Keratinocyte (primary cell): ENCODE measurements around the gene CRYGD. TPM values are rescaled to one million over a fixed set of nuclear protein-coding genes. Genes with fewer than 3 reads are reported as not detected.
"Not testable (repeated sequence)": the region's sequence is repeated elsewhere in the genome, so short reads cannot be mapped to it uniquely, and the experiment has no call there.

ENCODE experiments used
- DNase-seq: peaks from one replicate; pipeline ENCODE4 v3.0.0-alpha.2; 2011; ENCODE audit warnings: low read depth, missing footprints, low spot score
- FAIRE-seq: peaks from 2 replicates; lab custom pipeline; 2011; peaks lifted over from hg19 to GRCh38; lab: Jason Lieb, UNC
- H2AFZ ChIP-seq: 2 replicates; pipeline ENCODE4 v1.6.0; 2012; ENCODE audit warnings: low read length, control low read depth, inconsistent platforms; ENCODE audit not compliant: control insufficient read depth
- H3K27ac ChIP-seq: 2 replicates; pipeline ENCODE4 v1.5.1; 2011; ENCODE audit warnings: low read length; ENCODE audit not compliant: control insufficient read depth, insufficient read depth
- H3K27me3 ChIP-seq: 3 replicates; pipeline ENCODE4 v1.6.0; 2011; ENCODE audit warnings: low read length; ENCODE audit not compliant: control insufficient read depth, insufficient read depth; ENCODE audit errors: extremely low read depth
- H3K36me3 ChIP-seq, 2 experiments: 2 replicates in 1 of 2; 3 replicates in 1 of 2; pipeline ENCODE4 v1.5.1; 2011; ENCODE audit warnings: low read length in 2 of 2, mild to moderate bottlenecking in 1 of 2; ENCODE audit not compliant: control insufficient read depth in 2 of 2, insufficient read depth in 2 of 2; ENCODE audit errors: extremely low read depth in 1 of 2
- H3K4me1 ChIP-seq: 3 replicates; pipeline ENCODE4 v1.5.1; 2011; ENCODE audit warnings: low read length; ENCODE audit not compliant: control insufficient read depth, insufficient read depth; ENCODE audit errors: extremely low read depth
- H3K4me2 ChIP-seq: 3 replicates; pipeline ENCODE4 v1.6.0; 2011; ENCODE audit warnings: low read depth, low read length; ENCODE audit not compliant: control insufficient read depth, insufficient read depth; ENCODE audit errors: extremely low read depth
- H3K4me3 ChIP-seq, 3 experiments: fragments of 200-600 bp in 1 of 3; sonication (generic) in 1 of 3; 2 replicates in 2 of 3; 3 replicates in 1 of 3; pipeline ENCODE4 v1.5.1; 2011 to 2016; ENCODE audit warnings: low read length in 3 of 3, mild to moderate bottlenecking in 3 of 3, control low read depth in 2 of 3, inconsistent platforms in 1 of 3, low read depth in 1 of 3, mixed read lengths in 1 of 3, mixed run types in 1 of 3, moderate library complexity in 1 of 3; ENCODE audit not compliant: control insufficient read depth in 2 of 3, insufficient read depth in 2 of 3; ENCODE audit errors: extremely low read depth in 1 of 3
- H3K79me2 ChIP-seq: 2 replicates; pipeline ENCODE4 v1.6.0; 2012; ENCODE audit warnings: low read length; ENCODE audit not compliant: control insufficient read depth, insufficient read depth
- H3K9ac ChIP-seq: 3 replicates; pipeline ENCODE4 v1.6.0; 2011; ENCODE audit warnings: low read length; ENCODE audit not compliant: control insufficient read depth, insufficient read depth; ENCODE audit errors: extremely low read depth
- H3K9me1 ChIP-seq: 3 replicates; pipeline ENCODE4 v1.6.0; 2011; ENCODE audit warnings: low read length; ENCODE audit not compliant: control insufficient read depth, insufficient read depth; ENCODE audit errors: extremely low read depth
- H3K9me3 ChIP-seq: 2 replicates; pipeline ENCODE4 v1.5.1; 2012; ENCODE audit warnings: low read depth, low read length; ENCODE audit not compliant: control insufficient read depth
- H4K20me1 ChIP-seq: 3 replicates; pipeline ENCODE4 v1.6.0; 2011; ENCODE audit warnings: low read length; ENCODE audit not compliant: control insufficient read depth, insufficient read depth; ENCODE audit errors: extremely low read depth
- EZH2 ChIP-seq: IDR thresholded peaks from one replicate; pipeline ENCODE4 v1.6.1; 2012; ENCODE audit warnings: inconsistent platforms, mild to moderate bottlenecking, low read length, moderate library complexity
- dilution Hi-C: fragments of 300-500 bp; cut with MboI; formaldehyde crosslinking; loops from one replicate; pipeline ENCODE4 v1.7.0; 2020; ENCODE audit warnings: low sequenced_read_pairs; ENCODE audit not compliant: extremely low pct_ligation_motif_present
- polyA plus RNA-seq, 5 experiments: library from polyadenylated mRNA; depleted of rRNA in 3 of 5; stranded (reverse) in 3 of 5; stranded (forward) in 1 of 5; unstranded in 1 of 5; fragments of >200 nt; gene quantifications; 1 replicate in 1 of 5; 2 replicates in 3 of 5; 3 replicates in 1 of 5; pipeline versions ENCODE4 v1.2.1 to v1.2.3, GENCODE V29; 2011 to 2012; ENCODE audit warnings: missing spikeins in 2 of 5, low read depth in 1 of 5, low replicate concordance in 1 of 5
- TF ChIP-seq, protein P1 (sequence below), 3 experiments: IDR thresholded peaks in 1 of 3; conservative IDR thresholded peaks in 1 of 3; optimal IDR thresholded peaks in 1 of 3; 2 replicates in 2 of 3; 3 replicates in 1 of 3; pipeline versions ENCODE3 to v1.5.1; 2011; ENCODE audit warnings: low read length in 3 of 3, mild to moderate bottlenecking in 3 of 3, moderate library complexity in 2 of 3, control low read depth in 1 of 3, inconsistent platforms in 1 of 3; ENCODE audit not compliant: insufficient read depth in 2 of 3; ENCODE audit errors: extremely low read depth in 1 of 3

CRYGD gene
- polyA plus RNA-seq, 1 donor (not counting 4 experiments of a cell fraction or from before 2014, with no cell fraction given) = not detected

DNA sequence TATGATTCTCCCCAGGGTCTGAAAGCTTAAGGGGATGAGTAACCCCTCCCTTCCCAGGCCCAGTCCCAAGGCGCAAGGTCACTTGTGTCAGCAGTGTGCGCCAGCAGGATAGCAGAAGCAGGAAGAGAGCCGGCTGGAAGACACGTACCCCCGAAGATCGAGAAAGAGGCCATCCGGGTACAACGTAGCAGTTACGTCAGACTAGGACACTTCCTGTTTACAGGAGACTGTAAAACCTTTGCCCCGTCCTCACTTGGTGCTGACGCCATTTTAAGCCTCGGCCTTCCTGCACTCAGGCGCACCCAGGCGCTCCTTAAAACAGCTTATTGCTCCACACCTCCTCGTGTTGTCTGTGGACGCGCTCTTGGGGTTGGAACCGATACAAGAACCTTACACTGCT lies 15.1 kb upstream of the CRYGD start:
- TF ChIP-seq, protein P1, sequence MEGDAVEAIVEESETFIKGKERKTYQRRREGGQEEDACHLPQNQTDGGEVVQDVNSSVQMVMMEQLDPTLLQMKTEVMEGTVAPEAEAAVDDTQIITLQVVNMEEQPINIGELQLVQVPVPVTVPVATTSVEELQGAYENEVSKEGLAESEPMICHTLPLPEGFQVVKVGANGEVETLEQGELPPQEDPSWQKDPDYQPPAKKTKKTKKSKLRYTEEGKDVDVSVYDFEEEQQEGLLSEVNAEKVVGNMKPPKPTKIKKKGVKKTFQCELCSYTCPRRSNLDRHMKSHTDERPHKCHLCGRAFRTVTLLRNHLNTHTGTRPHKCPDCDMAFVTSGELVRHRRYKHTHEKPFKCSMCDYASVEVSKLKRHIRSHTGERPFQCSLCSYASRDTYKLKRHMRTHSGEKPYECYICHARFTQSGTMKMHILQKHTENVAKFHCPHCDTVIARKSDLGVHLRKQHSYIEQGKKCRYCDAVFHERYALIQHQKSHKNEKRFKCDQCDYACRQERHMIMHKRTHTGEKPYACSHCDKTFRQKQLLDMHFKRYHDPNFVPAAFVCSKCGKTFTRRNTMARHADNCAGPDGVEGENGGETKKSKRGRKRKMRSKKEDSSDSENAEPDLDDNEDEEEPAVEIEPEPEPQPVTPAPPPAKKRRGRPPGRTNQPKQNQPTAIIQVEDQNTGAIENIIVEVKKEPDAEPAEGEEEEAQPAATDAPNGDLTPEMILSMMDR (optimal IDR thresholded peaks at IDR 0.05 in 1 of 3, IDR thresholded peaks at IDR 0.05 in 1 of 3, conservative IDR thresholded peaks at IDR 0.05 in 1 of 3; ENCODE audit: extremely low read depth in 1 of 3, insufficient read depth in 2 of 3, low read length in 3 of 3) = no peak
- no peak for TF ChIP-seq EZH2
- Histone ChIP-seq H2AFZ (no peak overlapping the region), H3K9me3 (no peaks in the 10 kb centered on the region), H3K79me2 (no peaks in the 10 kb centered on the region), H3K27me3 (no peaks in the 10 kb centered on the region), H3K9me1 (no peaks in the 10 kb centered on the region), H3K9ac (no peak overlapping the region), H4K20me1 (no peaks in the 10 kb centered on the region), H3K4me1 (no peaks in the 10 kb centered on the region), H3K36me3 (no peaks in the 10 kb centered on the region), H3K4me2 (no peak overlapping the region), H3K4me3 (no peak overlapping the region), H3K27ac (no peak overlapping the region)
- FAIRE-seq (no peak), DNase-seq (no peak)
- dilution Hi-C loops = no loop called here

DNA sequence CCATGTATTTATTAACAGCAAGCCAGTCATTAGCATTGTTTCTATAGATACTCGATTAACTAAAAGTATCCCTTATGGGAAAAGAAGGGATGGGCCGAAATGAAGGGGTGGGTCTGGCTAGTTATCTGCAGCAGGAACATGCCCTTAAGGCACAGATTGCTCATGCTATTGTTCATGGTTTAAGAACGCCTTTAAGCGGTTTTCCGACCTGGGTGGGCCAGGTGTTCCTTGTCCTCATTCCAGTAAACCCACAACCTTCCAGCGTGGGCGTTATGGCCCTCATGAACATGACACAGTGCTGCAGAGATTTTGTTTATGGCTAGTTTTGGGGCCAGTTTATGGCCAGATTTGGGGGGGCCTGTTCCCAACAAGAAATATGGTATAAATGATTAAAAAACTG lies 14.0 kb upstream of the CRYGD start:
- FAIRE-seq, H3K4me3 ChIP-seq, dilution Hi-C loops, H3K27me3 ChIP-seq, H3K9me3 ChIP-seq, H2AFZ ChIP-seq, H3K4me2 ChIP-seq, H3K4me1 ChIP-seq, H3K36me3 ChIP-seq, H3K9me1 ChIP-seq, H3K79me2 ChIP-seq, H3K27ac ChIP-seq, H4K20me1 ChIP-seq, H3K9ac ChIP-seq: not testable (repeated sequence)
- DNase-seq = peak; percentile 55

DNA sequence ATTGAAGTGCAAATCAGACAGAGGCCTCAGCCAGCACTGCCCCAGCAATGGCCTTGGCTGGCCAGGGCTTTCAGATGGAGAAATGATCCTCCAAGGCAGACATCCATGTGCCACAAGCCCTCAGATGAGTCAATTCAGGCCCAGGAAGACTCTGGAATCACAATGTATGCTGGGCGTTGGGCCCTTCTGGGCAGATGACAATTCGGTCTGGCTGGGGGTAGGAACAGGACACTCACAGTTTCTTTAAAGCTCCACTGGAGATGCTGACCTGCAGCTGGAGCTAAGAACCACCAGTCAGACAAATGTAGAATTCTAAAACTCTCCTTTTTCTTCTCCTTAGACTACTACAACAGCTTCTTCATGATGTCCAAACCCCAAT lies 12.4 kb upstream of the CRYGD start:
- no peak for TF ChIP-seq EZH2
- TF ChIP-seq, protein P1 (optimal IDR thresholded peaks at IDR 0.05 in 1 of 3, IDR thresholded peaks at IDR 0.05 in 1 of 3, conservative IDR thresholded peaks at IDR 0.05 in 1 of 3; ENCODE audit: extremely low read depth in 1 of 3, insufficient read depth in 2 of 3, low read length in 3 of 3) = no peak
- no peak overlapping the region for H2AFZ ChIP-seq
- no peaks in the 10 kb centered on the region for H3K79me2 ChIP-seq
- no peaks in the 10 kb centered on the region for H4K20me1 ChIP-seq
- dilution Hi-C loops = no loop called here
- no peaks in the 10 kb centered on the region for H3K36me3 ChIP-seq
- FAIRE-seq (no peak), DNase-seq (no peak)
- no peaks in the 10 kb centered on the region for H3K9me1 ChIP-seq
- no peaks in the 10 kb centered on the region for H3K4me1 ChIP-seq
- no peak overlapping the region for H3K27ac ChIP-seq
- no peak overlapping the region for H3K4me2 ChIP-seq
- no peak overlapping the region for H3K4me3 ChIP-seq
- H3K27me3 ChIP-seq = no peaks in the 10 kb centered on the region
- H3K9me3 ChIP-seq = no peaks in the 10 kb centered on the region
- no peak overlapping the region for H3K9ac ChIP-seq
